ENCODE data around the gene TTI1.

The TTI1 gene

GRCh38 chr20:37937686-37938085 lies 95.6 kb downstream of the TTI1 start:
- DNase-seq (ENCODE audit: low read depth in 2 of 2) = no peak

DNA sequence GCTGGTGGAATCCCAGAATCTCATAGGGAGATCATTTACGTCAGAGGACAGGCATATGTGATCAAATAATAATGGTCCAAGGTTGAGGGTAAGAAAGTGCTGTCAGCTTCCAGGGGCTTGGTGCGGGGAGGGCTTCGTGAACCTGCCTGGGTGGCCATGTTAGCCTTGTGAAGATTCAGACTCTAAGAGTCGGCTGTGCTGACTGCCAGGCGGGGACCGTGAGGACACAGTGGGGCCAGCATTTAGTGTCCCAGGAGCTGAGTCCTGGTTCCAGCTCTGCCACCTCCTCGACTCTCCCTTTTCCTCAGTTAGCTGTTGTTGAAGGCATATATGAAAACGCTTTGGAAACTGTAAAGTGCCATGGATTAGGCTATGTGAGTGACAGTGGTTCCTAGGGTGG lies 96.8 kb downstream of the TTI1 start:
- DNase-seq (ENCODE audit: low read depth in 2 of 2) = no peak

GRCh38 chr20:37936041-37936440 lies 97.2 kb downstream of the TTI1 start:
- DNase-seq (ENCODE audit: low read depth in 2 of 2) = no peak

- no peak for DNase-seq (ENCODE audit: low read depth in 2 of 2)
These were observed 97.8 kb downstream of the TTI1 start for GRCh38 chr20:37935435-37935834.

DNA sequence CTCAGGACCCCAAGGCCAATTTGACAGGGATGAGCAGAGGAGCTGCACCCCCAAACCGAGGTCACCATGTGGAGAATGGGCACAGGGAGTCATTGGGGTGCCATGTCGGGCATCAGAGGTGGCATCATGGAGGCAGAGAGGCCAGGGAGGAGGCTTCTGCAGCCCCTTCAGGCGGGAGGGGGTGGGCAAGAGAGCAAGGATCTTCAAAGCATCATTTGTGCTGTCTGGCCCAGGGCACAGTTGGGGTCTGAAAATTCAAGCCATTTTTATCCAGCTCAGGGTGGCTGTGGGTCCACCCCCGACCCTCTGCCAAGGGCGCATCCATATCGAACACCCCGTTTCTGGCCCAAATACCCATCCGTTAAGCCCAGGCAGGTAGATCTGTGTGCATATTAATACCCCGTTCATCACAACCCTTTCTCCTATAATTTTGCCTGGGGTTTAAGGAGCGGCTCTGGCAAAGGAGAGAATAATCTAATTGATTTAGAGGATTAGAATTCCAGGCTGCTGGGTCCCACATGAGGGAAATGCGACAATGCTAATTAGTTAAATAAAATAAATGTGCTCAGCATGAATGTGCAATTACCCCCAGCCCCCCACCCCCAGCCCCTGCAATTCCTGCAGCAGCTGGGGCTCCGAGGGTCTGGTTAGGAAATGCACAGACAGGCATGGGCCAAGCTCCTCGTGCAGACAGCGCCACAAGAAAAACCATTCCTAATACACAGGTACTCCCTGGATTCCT lies 98.5 kb downstream of the TTI1 start:
- no peak for DNase-seq (ENCODE audit: low read depth in 2 of 2)

DNA sequence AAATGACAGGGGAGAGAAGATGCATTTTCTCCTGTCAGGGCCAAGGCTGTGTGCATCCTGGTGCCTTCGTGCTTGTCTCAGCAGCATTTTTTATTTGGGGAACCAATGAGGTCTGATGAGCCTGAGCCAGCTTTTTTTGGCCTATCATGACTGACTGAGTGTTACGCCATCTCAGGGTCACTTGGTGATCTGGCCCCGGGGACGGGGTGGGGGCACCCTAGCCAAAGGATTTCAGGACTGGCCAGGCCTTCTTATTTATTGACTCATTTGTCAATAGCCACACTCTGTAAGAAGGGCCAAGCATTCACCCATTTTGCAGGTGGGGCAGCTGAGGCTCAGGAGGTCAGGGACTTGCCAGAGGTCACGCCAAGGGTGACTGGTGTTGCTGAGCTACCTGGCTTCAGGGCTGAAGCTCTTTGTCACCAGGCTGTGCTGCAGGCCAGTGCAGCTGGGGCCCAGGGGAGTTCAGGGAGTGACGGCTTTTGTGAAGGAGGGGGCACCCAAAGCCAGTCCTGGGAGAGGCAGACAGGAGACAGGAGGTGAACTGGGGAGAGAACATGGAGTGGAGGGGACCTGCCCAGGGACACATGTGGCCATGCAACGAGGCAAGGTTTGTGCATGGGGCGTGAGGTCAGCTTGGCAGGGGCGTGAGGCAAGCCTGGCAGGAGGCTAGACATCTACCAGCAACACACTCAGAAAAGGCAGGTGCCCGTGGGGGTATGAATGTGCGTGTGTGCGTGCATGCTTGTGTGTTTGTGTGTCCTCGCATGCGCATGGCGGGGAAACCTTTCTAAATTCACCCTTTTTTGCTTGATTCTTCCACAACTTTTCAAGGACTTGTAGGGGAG lies 99.2 kb downstream of the TTI1 start:
- DNase-seq (ENCODE audit: low read depth in 2 of 2) = no peak
